ENCODE data around the gene KRT71. TPM values are rescaled to one million over a fixed set of nuclear protein-coding genes. Genes with fewer than 3 reads are reported as not detected.
A peak's percentile ranks its signal among the peaks of the same experiment; 100 is the strongest.
"Not testable (repeated sequence)": the region's sequence is repeated elsewhere in the genome, so short reads cannot be mapped to it uniquely, and the experiment has no call there.

KRT71 gene
- total RNA-seq, 4 donors from 2014 or later = 0.32 to 61.7 (median 1.6) TPM; not detected in 1

- 43 to 47% methylated on average over 4 of the region's 4 CpGs for WGBS, 2 donors
- intact Hi-C loops (cut with DNase I; ENCODE audit: low total_unique reads) = no loop called here
- peak in 1 of 2 donors; percentile 13 for DNase-seq (ENCODE audit: low spot score in 2 of 2)
- TF ChIP-seq CTCF (IDR thresholded peaks at IDR 0.05) (no peak), POLR2A (IDR thresholded peaks at IDR 0.05) (no peak)
- no peak overlapping the region for H3K4me3 ChIP-seq (ENCODE audit: low read depth, poor library complexity, severe bottlenecking)
Measured at GRCh38 chr12:52506858-52507715, 45.9 kb downstream of the KRT71 start.

GRCh38 chr12:52502877-52503276 is 50.1 kb downstream of the KRT71 start:
- H3K4me3 ChIP-seq (ENCODE audit: low read depth, poor library complexity, severe bottlenecking) = no peak overlapping the region
- no peak for TF ChIP-seq CTCF (IDR thresholded peaks at IDR 0.05)
- no peak for TF ChIP-seq POLR2A (IDR thresholded peaks at IDR 0.05)
- 84 to 91% methylated on average over 1 of the region's 1 CpG for WGBS, 2 donors
- no peak for DNase-seq (ENCODE audit: low spot score in 2 of 2)
- intact Hi-C loops (cut with DNase I; ENCODE audit: low total_unique reads) = no loop called here

GRCh38 chr12:52501490-52501889 is 51.5 kb downstream of the KRT71 start:
- intact Hi-C loops (cut with DNase I; ENCODE audit: low total_unique reads) = no loop called here
- 89 to 90% methylated on average over 7 of the region's 7 CpGs for WGBS, 2 donors
- no peak for DNase-seq (ENCODE audit: low spot score in 2 of 2)
- TF ChIP-seq CTCF (IDR thresholded peaks at IDR 0.05) = no peak
- no peak for TF ChIP-seq POLR2A (IDR thresholded peaks at IDR 0.05)
- no peak overlapping the region for H3K4me3 ChIP-seq (ENCODE audit: low read depth, poor library complexity, severe bottlenecking)

GRCh38 chr12:52500574-52500973 is 52.4 kb downstream of the KRT71 start:
- intact Hi-C loops (cut with DNase I; ENCODE audit: low total_unique reads); DNase-seq (ENCODE audit: low spot score in 2 of 2); H3K4me3 ChIP-seq (ENCODE audit: low read depth, poor library complexity, severe bottlenecking): not testable (repeated sequence)
- WGBS, 2 donors = 77 to 90% methylated on average over 6 of the region's 6 CpGs

GRCh38 chr12:52499806-52500560 is 53.0 kb downstream of the KRT71 start:
- DNase-seq (ENCODE audit: low spot score in 2 of 2) = no peak
- 77 to 85% methylated on average over 5 of the region's 5 CpGs for WGBS, 2 donors
- intact Hi-C loops (cut with DNase I; ENCODE audit: low total_unique reads) = no loop called here
- TF ChIP-seq CTCF (IDR thresholded peaks at IDR 0.05) = no peak
- no peak overlapping the region for H3K4me3 ChIP-seq (ENCODE audit: low read depth, poor library complexity, severe bottlenecking)

- no peak for TF ChIP-seq CTCF (IDR thresholded peaks at IDR 0.05)
- no peak for TF ChIP-seq POLR2A (IDR thresholded peaks at IDR 0.05)
- no peak for DNase-seq (ENCODE audit: low spot score in 2 of 2)
- WGBS, 2 donors = 15 to 20% methylated on average over 1 of the region's 1 CpG
- intact Hi-C loops (cut with DNase I; ENCODE audit: low total_unique reads) = no loop called here
- H3K4me3 ChIP-seq (ENCODE audit: low read depth, poor library complexity, severe bottlenecking) = no peak overlapping the region
Measured at GRCh38 chr12:52498946-52499345, 54.0 kb downstream of the KRT71 start.
